GM21786 (cell line): ENCODE data around the gene INO80.

Source experiments
- ATAC-seq: cut with Tn5 transposase; IDR thresholded peaks from one replicate; pipeline ENCODE4 v1.9.1; 2021; ENCODE audit not compliant: unreplicated experiment

The INO80 gene

DNA sequence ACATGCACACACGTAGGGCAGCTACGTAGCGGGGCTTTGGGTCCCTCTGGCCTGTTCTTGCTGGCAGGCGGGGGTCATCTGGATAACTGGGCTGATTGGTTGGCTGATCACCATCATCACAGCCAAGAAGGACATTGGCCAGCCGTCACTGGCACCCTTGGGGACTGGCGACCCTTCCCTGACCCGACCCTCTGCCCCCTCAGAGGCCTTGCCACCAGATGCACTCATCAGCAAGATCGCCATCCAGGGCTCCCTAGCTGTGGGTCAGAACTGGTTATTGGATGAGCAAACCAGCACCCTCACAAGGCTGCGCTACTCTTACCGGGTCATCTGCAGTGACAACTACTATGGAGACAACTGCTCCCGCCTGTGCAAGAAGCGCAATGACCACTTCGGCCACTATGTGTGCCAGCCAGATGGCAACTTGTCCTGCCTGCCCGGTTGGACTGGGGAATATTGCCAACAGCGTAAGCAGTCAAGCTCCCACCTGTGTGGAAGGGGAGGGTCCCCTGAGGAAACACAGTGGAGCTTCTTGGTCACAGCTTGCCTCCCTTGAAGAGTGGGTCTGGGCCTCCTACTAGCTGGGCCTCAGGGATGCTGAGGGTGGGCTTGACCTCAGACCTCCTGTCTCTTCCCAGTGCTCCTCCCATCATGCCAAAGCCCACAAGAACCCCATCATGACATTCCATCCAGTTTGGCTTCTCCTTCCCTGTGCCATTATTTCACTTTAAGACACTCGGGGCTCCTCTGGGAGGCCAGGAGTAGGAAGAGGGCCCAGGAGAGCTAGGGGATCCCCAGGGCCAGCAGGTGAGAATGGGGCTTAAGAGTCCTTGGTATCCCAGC is 184.6 kb downstream of the INO80 start:
- ATAC-seq = no peak

DNA sequence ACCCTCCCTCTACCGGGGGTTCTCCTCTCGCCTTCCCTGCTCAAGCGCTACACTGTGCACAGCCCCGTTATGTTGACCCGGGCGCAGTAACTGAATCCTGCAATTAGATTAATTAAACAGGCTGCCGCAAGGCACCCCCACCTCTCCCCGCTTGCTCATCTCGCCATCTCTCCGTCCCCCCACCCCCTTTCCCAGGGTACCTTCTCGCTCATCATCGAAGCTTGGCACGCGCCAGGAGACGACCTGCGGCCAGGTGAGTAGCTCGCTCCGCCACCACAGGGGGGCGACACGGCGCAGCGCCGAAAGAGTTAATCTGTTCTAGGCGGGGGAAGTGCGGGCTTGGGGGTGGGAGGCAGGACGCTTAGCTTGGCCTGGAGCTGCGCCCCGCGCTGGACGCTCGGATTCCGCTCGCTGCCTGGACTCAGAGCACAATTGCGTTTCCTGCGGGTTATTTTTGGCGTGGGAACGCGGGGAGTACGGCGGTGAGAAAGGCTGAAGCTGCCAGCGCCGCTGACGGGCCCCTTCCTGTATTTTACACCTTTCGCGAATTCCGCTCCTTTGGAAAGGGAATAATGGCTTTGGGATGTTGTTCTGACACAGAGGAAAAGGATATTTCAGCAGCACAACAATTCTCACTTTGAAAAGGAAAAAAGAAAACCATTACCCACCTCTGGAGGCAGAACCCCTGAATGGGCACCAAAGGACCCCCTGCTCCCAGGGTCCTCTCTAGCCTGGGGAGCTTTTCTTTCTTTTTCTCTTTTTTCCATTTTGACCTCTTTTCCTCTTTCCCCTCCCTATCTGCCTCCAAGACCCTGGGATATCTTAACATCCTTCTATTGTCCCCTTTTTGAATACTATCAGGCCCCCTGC is 185.4 kb downstream of the INO80 start:
- ATAC-seq = no peak

DNA sequence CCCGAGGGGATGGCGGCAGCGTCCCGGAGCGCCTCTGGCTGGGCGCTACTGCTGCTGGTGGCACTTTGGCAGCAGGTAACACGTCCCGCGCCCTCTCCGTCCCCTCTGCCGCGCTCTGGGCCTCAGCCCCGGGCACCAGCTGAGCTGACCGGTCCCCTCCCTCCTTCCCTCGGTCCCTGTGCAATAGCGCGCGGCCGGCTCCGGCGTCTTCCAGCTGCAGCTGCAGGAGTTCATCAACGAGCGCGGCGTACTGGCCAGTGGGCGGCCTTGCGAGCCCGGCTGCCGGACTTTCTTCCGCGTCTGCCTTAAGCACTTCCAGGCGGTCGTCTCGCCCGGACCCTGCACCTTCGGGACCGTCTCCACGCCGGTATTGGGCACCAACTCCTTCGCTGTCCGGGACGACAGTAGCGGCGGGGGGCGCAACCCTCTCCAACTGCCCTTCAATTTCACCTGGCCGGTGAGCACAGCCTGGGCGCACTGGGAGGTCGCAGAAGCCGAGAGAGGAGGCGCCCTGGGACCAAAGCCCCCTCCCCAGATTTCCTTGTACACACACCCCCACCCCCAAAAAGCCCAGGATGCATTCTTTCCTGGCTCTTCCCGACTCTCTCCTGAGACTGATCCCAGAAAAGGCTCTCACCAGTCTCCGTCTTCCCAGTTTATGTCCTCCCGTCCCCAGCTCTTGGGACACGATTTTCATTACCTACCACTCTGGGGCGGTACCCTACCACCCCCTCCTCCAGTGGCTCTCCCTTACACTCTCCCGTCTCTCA is 186.2 kb downstream of the INO80 start:
- no peak for ATAC-seq
